Progenitor cell of endocrine pancreas (in vitro differentiated cells): ENCODE data around the gene RGS7BP. TPM values are rescaled to one million over a fixed set of nuclear protein-coding genes. Genes with fewer than 3 reads are reported as not detected.

Source experiments
- DNase-seq: peaks from one replicate; pipeline ENCODE4 v3.0.0; 2021; ENCODE audit warnings: low spot score; ENCODE audit not compliant: unreplicated experiment
- H3K27ac Mint-ChIP-seq: 2 replicates; pipeline ENCODE4 v1.8.0; 2021; ENCODE audit warnings: mild to moderate bottlenecking, moderate library complexity, mixed read lengths
- H3K27me3 Mint-ChIP-seq: 2 replicates; pipeline ENCODE4 v1.8.0; 2021; ENCODE audit warnings: mixed read lengths
- H3K36me3 Mint-ChIP-seq: 2 replicates; pipeline ENCODE4 v1.8.0; 2022; ENCODE audit warnings: mixed read lengths; ENCODE audit not compliant: insufficient read depth
- H3K4me1 Mint-ChIP-seq: 2 replicates; pipeline ENCODE4 v1.8.0; 2021; ENCODE audit warnings: low read depth, mixed read lengths
- H3K4me3 Mint-ChIP-seq: 2 replicates; pipeline ENCODE4 v1.8.0; 2021; ENCODE audit warnings: low read depth, mild to moderate bottlenecking, moderate library complexity, mixed read lengths
- H3K9me3 Mint-ChIP-seq: 2 replicates; pipeline ENCODE4 v1.8.0; 2021; ENCODE audit warnings: low read depth, mixed read lengths
- CTCF ChIP-seq: fragments of 200-600 bp; sonication (generic); IDR thresholded peaks from one replicate; pipeline ENCODE4 v1.5.0; 2021; ENCODE audit warnings: antibody characterized with exemption, mild to moderate bottlenecking; ENCODE audit not compliant: unreplicated experiment
- total RNA-seq: library from RNA; stranded (reverse); gene quantifications from 2 replicates; pipeline ENCODE4 v1.2.1, GENCODE V29; 2021

RGS7BP gene
- total RNA-seq, 1 donor from 2014 or later: 0.14 TPM

- Mint-ChIP-seq H3K36me3 (no peaks in the 10 kb centered on the region), H3K4me1 (peaks cover 2% of the 10 kb centered on the region), H3K27ac (no peak overlapping the region), H3K27me3 (peaks cover 64% of the 10 kb centered on the region), H3K4me3 (peak overlapping the region; percentile 82), H3K9me3 (no peaks in the 10 kb centered on the region)
- no peak for TF ChIP-seq CTCF
- DNase-seq: no peak
These were observed 1.4 kb downstream of the RGS7BP start for GRCh38 chr5:64507264-64507605.

GRCh38 chr5:64509828-64510227, 4.0 kb downstream of the RGS7BP start:
- Mint-ChIP-seq H3K27me3 (peaks cover 47% of the 10 kb centered on the region), H3K9me3 (no peaks in the 10 kb centered on the region), H3K4me1 (peaks cover 4% of the 10 kb centered on the region), H3K27ac (no peak overlapping the region), H3K4me3 (no peak overlapping the region), H3K36me3 (no peaks in the 10 kb centered on the region)
- no peak for TF ChIP-seq CTCF
- no peak for DNase-seq

- no peak for TF ChIP-seq CTCF
- Mint-ChIP-seq H3K4me1 (peaks cover 3% of the 10 kb centered on the region), H3K9me3 (no peaks in the 10 kb centered on the region), H3K27ac (no peak overlapping the region), H3K36me3 (no peaks in the 10 kb centered on the region), H3K4me3 (no peak overlapping the region), H3K27me3 (peaks cover 21% of the 10 kb centered on the region)
- no peak for DNase-seq
These were observed 7.7 kb downstream of the RGS7BP start for GRCh38 chr5:64513492-64513891.

GRCh38 chr5:64514612-64515011, 8.8 kb downstream of the RGS7BP start:
- TF ChIP-seq CTCF: no peak
- no peak for DNase-seq
- Mint-ChIP-seq H3K27me3 (peaks cover 12% of the 10 kb centered on the region), H3K4me1 (peaks cover 3% of the 10 kb centered on the region), H3K4me3 (no peak overlapping the region), H3K9me3 (no peaks in the 10 kb centered on the region), H3K27ac (no peak overlapping the region), H3K36me3 (no peaks in the 10 kb centered on the region)

GRCh38 chr5:64516216-64516615, 10.4 kb downstream of the RGS7BP start:
- Mint-ChIP-seq H3K4me3 (no peak overlapping the region), H3K27ac (no peak overlapping the region), H3K4me1 (peaks cover 3% of the 10 kb centered on the region), H3K27me3 (peaks cover 3% of the 10 kb centered on the region), H3K36me3 (no peaks in the 10 kb centered on the region), H3K9me3 (no peaks in the 10 kb centered on the region)
- no peak for TF ChIP-seq CTCF
- DNase-seq: no peak
